ENCODE data around the gene NEBL.
"Not testable (repeated sequence)": the region's sequence is repeated elsewhere in the genome, so short reads cannot be mapped to it uniquely, and the experiment has no call there.

Gene NEBL

GRCh38 chr10:20897146-20897825 is at the start of gene NEBL:
Gene NEBL (minus strand): TSS chr10:20897311. CDS start chr10:20897205, 106 bp downstream.
- no peak for DNase-seq (ENCODE audit: low read depth in 2 of 2)

GRCh38 chr10:20945546-20946332 is 48.6 kb upstream of the NEBL start:
- no peak for DNase-seq (ENCODE audit: low read depth in 2 of 2)

- no peak for DNase-seq (ENCODE audit: low read depth in 2 of 2)
These were observed 47.8 kb upstream of the NEBL start for GRCh38 chr10:20944789-20945502.

GRCh38 chr10:20939414-20939813 is 42.3 kb upstream of the NEBL start:
- DNase-seq (ENCODE audit: low read depth in 2 of 2), result not testable (repeated sequence)

GRCh38 chr10:20936396-20936795 is 39.3 kb upstream of the NEBL start:
- DNase-seq (ENCODE audit: low read depth in 2 of 2), result no peak

- no peak for DNase-seq (ENCODE audit: low read depth in 2 of 2)
These were observed 38.8 kb upstream of the NEBL start for GRCh38 chr10:20935931-20936330.

GRCh38 chr10:20935301-20935700 is 38.2 kb upstream of the NEBL start:
- DNase-seq (ENCODE audit: low read depth in 2 of 2), result no peak

GRCh38 chr10:20933705-20934104 is 36.6 kb upstream of the NEBL start:
- DNase-seq (ENCODE audit: low read depth in 2 of 2), result no peak

GRCh38 chr10:20932606-20933126 is 35.6 kb upstream of the NEBL start:
- no peak for DNase-seq (ENCODE audit: low read depth in 2 of 2)

- DNase-seq (ENCODE audit: low read depth in 2 of 2), result no peak
These were observed 34.2 kb upstream of the NEBL start for GRCh38 chr10:20931156-20931795.

- DNase-seq (ENCODE audit: low read depth in 2 of 2), result no peak
These were observed 30.3 kb upstream of the NEBL start for GRCh38 chr10:20927456-20927855.

- DNase-seq (ENCODE audit: low read depth in 2 of 2), result no peak
These were observed 25.3 kb upstream of the NEBL start for GRCh38 chr10:20922451-20922850.

GRCh38 chr10:20922033-20922432 is 24.9 kb upstream of the NEBL start:
- no peak for DNase-seq (ENCODE audit: low read depth in 2 of 2)

- no peak for DNase-seq (ENCODE audit: low read depth in 2 of 2)
These were observed 22.9 kb upstream of the NEBL start for GRCh38 chr10:20920061-20920460.

GRCh38 chr10:20919481-20919880 is 22.4 kb upstream of the NEBL start:
- DNase-seq (ENCODE audit: low read depth in 2 of 2), result no peak

GRCh38 chr10:20916976-20917375 is 19.9 kb upstream of the NEBL start:
- DNase-seq (ENCODE audit: low read depth in 2 of 2), result no peak

- DNase-seq (ENCODE audit: low read depth in 2 of 2), result no peak
These were observed 15.9 kb upstream of the NEBL start for GRCh38 chr10:20912969-20913368.

GRCh38 chr10:20911626-20912025 is 14.5 kb upstream of the NEBL start:
- no peak for DNase-seq (ENCODE audit: low read depth in 2 of 2)

- no peak for DNase-seq (ENCODE audit: low read depth in 2 of 2)
These were observed 12.7 kb upstream of the NEBL start for GRCh38 chr10:20909801-20910200.

GRCh38 chr10:20908391-20908790 is 11.3 kb upstream of the NEBL start:
- no peak for DNase-seq (ENCODE audit: low read depth in 2 of 2)

- no peak for DNase-seq (ENCODE audit: low read depth in 2 of 2)
These were observed 6.7 kb upstream of the NEBL start for GRCh38 chr10:20903635-20904390.

All from stimulated activated CD4-positive, alpha-beta T cell treated with anti-CD3 and anti-CD28 coated beads, Interleukin-1b, Interleukin-23, amount 100 ng/mL, for 4 hours (primary cell).